ENCODE measurements around the gene SNTA1.

DNA sequence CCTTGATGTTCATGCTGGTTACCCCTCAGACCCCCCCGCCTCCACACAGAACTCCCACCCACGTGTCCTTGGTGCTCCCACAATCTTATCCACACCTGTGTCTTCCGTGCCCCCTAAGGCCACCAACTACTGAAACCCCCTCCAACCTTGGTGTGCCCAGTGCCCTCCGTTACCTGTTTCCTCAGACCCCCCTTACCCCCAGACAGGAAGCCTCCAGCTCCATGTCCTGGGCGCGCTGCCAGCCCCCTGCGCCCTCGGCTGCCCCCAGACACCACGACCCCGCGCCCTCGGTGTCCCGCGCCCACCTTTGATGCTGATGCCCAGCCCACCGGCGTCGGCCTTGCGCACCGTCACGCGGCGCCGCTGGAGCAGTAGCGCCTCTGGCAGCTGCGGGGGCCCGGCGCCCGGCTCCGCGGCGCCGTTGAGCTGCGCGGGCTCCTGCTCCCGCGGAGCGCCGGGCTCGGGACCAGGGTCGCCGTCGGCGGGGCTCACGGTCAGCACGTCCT is 504 bp downstream of the SNTA1 start:
- TF ChIP-seq EP300 (IDR thresholded peaks at IDR 0.05) (no peak), POLR2A (IDR thresholded peaks at IDR 0.05) (no peak)
- TF ChIP-seq, protein P1, sequence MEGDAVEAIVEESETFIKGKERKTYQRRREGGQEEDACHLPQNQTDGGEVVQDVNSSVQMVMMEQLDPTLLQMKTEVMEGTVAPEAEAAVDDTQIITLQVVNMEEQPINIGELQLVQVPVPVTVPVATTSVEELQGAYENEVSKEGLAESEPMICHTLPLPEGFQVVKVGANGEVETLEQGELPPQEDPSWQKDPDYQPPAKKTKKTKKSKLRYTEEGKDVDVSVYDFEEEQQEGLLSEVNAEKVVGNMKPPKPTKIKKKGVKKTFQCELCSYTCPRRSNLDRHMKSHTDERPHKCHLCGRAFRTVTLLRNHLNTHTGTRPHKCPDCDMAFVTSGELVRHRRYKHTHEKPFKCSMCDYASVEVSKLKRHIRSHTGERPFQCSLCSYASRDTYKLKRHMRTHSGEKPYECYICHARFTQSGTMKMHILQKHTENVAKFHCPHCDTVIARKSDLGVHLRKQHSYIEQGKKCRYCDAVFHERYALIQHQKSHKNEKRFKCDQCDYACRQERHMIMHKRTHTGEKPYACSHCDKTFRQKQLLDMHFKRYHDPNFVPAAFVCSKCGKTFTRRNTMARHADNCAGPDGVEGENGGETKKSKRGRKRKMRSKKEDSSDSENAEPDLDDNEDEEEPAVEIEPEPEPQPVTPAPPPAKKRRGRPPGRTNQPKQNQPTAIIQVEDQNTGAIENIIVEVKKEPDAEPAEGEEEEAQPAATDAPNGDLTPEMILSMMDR (IDR thresholded peaks at IDR 0.05): no peak
